ENCODE data around the gene SNX33. TPM values are rescaled to one million over a fixed set of nuclear protein-coding genes. Genes with fewer than 3 reads are reported as not detected.
"Not testable (repeated sequence)": the region's sequence is repeated elsewhere in the genome, so short reads cannot be mapped to it uniquely, and the experiment has no call there.

SNX33 gene
- polyA plus RNA-seq (ENCODE audit: insufficient read length): 18.7 TPM
- long read RNA-seq, donor 1, full-length matches to known transcripts: 9 of 17 reads
- long read RNA-seq, donor 1, partial matches to known transcripts: 8 of 17 reads
- long read RNA-seq, donor 1, other reads (novel, unspliced or antisense): 0 of 17 reads
- long read RNA-seq, donor 2, full-length matches to known transcripts: 8 of 8 reads
- long read RNA-seq, donor 2, partial matches to known transcripts: 0 of 8 reads
- long read RNA-seq, donor 2, other reads (novel, unspliced or antisense): 0 of 8 reads
- long read RNA-seq, donor 3, full-length matches to known transcripts: 4 of 4 reads
- long read RNA-seq, donor 3, partial matches to known transcripts: 0 of 4 reads
- long read RNA-seq, donor 3, other reads (novel, unspliced or antisense): 0 of 4 reads
- long read RNA-seq, donor 4: 0 reads
- long read RNA-seq, donor 5, full-length matches to known transcripts: 3 of 3 reads
- long read RNA-seq, donor 5, partial matches to known transcripts: 0 of 3 reads
- long read RNA-seq, donor 5, other reads (novel, unspliced or antisense): 0 of 3 reads
- long read RNA-seq, donor 6, full-length matches to known transcripts: 9 of 9 reads
- long read RNA-seq, donor 6, partial matches to known transcripts: 0 of 9 reads
- long read RNA-seq, donor 6, other reads (novel, unspliced or antisense): 0 of 9 reads
- long read RNA-seq, donor 7, full-length matches to known transcripts: 11 of 11 reads
- long read RNA-seq, donor 7, partial matches to known transcripts: 0 of 11 reads
- long read RNA-seq, donor 7, other reads (novel, unspliced or antisense): 0 of 11 reads
- long read RNA-seq, donor 8, full-length matches to known transcripts: 1 of 1 reads
- long read RNA-seq, donor 8, partial matches to known transcripts: 0 of 1 reads
- long read RNA-seq, donor 8, other reads (novel, unspliced or antisense): 0 of 1 reads

GRCh38 chr15:75647370-75648155 is at the start of gene SNX33:
TSS of gene SNX33 (plus strand) at chr15:75647912. CDS start at chr15:75649103, 1,191 bp downstream.
- DNase-seq: peak; percentile 82

- DNase-seq: no peak
Measured at GRCh38 chr15:75598361-75598760, 49.4 kb upstream of the SNX33 start.

- DNase-seq: no peak
Measured at GRCh38 chr15:75599401-75599800, 48.3 kb upstream of the SNX33 start.

- no peak for DNase-seq
Measured at GRCh38 chr15:75606026-75606425, 41.7 kb upstream of the SNX33 start.

- DNase-seq: no peak
Measured at GRCh38 chr15:75606711-75607699, 40.7 kb upstream of the SNX33 start.

- DNase-seq: no peak
Measured at GRCh38 chr15:75616766-75617165, 30.9 kb upstream of the SNX33 start.

GRCh38 chr15:75620058-75620820 is 27.5 kb upstream of the SNX33 start:
- DNase-seq: no peak

- DNase-seq: no peak
Measured at GRCh38 chr15:75620841-75621391, 26.8 kb upstream of the SNX33 start.

GRCh38 chr15:75622505-75622904 is 25.2 kb upstream of the SNX33 start:
- no peak for DNase-seq

- peak; percentile 95 for DNase-seq
Measured at GRCh38 chr15:75625542-75626347, 22.0 kb upstream of the SNX33 start, which contains the start of gene SNUPN. TSS of gene SNUPN (minus strand) at chr15:75625725. CDS start at chr15:75621051, 4,674 bp downstream.

- no peak for DNase-seq
Measured at GRCh38 chr15:75631935-75632334, 15.8 kb upstream of the SNX33 start.

GRCh38 chr15:75633922-75634321 is 13.8 kb upstream of the SNX33 start:
- not testable (repeated sequence) for DNase-seq

- no peak for DNase-seq
Measured at GRCh38 chr15:75636026-75636425, 11.7 kb upstream of the SNX33 start.

- DNase-seq: no peak
Measured at GRCh38 chr15:75637245-75638009, 10.3 kb upstream of the SNX33 start.

- no peak for DNase-seq
Measured at GRCh38 chr15:75639191-75639708, 8.5 kb upstream of the SNX33 start.

GRCh38 chr15:75639709-75640482 is 7.8 kb upstream of the SNX33 start, which contains the start of gene IMP3:
TSS of gene IMP3 (minus strand) at chr15:75640224. CDS start at chr15:75640168, 56 bp downstream.
- peak; percentile 98 for DNase-seq
